ENCODE results near the gene SGIP1.

SGIP1 gene

GRCh38 chr1:66521721-66522365 is 12.1 kb upstream of the SGIP1 start:
- no peak for DNase-seq (ENCODE audit: low read depth, low spot score)

- DNase-seq (ENCODE audit: low read depth, low spot score): no peak
These were observed 10.4 kb upstream of the SGIP1 start for GRCh38 chr1:66523562-66523961.

- no peak for DNase-seq (ENCODE audit: low read depth, low spot score)
These were observed 8.9 kb upstream of the SGIP1 start for GRCh38 chr1:66525086-66525485.

DNA sequence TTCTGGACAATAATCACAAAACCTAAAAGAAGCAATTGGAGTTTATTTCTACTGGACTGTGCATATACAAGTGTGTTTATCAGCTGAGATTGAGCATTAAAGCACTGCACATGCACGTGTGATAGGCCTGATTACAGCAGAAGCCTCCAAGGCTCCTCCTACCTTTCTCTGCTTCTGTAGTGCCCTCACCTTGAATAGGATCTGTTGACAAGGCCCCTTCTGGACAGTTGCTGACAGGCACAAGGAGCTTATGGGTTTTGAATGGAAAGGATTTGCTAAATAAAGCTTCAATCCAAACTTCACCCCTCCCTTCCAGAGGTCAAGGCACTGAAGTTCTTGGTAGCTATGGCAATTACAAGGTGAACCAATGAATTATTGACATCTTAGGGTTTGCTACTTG is 7.9 kb upstream of the SGIP1 start:
- DNase-seq (ENCODE audit: low read depth, low spot score): no peak

- DNase-seq (ENCODE audit: low read depth, low spot score): no peak
These were observed 7.0 kb upstream of the SGIP1 start for GRCh38 chr1:66526991-66527390.

DNA sequence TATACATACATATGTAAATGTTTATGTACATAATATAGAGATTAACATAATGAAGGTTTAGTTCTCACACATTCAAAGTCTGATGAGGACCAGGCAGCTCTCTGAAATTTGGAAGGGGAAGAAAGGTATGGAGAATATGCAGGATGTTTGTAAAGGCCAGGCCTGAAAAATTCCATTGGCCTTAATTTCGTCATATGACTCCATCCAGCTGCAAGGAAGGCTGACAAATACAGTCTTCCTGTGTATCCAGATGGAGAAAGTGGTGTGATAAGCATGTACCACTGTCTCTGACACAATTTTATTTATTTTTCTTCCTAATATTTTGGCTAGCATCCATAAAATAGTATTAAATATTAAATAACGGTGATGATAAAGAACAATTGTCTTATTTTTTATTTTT is 6.3 kb upstream of the SGIP1 start:
- no peak for DNase-seq (ENCODE audit: low read depth, low spot score)

- DNase-seq (ENCODE audit: low read depth, low spot score): no peak
These were observed 5.4 kb upstream of the SGIP1 start for GRCh38 chr1:66528580-66528979.

DNA sequence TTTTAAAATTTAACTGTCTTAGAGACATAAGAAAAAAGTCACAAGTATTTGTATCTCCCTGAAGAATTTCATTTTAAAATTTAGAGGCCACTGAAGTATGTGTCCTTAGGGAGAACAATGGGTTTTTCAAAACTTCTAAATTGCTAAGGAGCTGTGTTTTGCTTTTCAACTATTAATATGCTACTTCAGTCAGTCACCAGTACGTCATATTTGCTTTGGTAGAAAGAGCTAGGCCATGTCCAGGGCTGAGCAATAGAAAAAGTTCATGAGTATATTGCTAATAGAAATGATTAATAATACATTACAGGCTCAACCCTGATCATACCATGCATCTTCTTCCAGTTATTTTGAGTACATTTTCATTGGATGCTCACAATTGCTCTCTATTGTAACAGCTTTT is 1.7 kb upstream of the SGIP1 start:
- DNase-seq (ENCODE audit: low read depth, low spot score): no peak

GRCh38 chr1:66532798-66533783 is 862 bp upstream of the SGIP1 start:
- DNase-seq (ENCODE audit: low read depth, low spot score): peak; percentile 75

- DNase-seq (ENCODE audit: low read depth, low spot score): no peak
These were observed 1.1 kb downstream of the SGIP1 start for GRCh38 chr1:66535061-66535460.

DNA sequence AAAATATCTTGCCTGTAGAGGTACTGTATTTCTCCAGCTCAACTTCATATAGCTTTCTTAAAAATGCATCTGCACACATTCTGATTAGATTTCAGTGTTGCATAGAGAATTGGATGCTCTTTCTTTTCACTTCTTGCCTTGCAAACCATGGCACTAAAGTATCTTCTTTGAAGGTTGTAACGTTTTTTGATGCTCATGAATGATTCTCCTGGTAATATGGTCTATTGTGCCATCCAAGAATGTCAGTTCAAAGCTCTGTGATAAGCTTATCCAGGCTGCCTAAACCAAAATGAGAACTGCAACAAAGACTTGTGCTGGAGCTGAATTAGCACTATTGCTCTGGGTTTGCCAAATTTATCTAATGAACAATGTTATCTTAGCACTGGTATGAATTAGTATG is 1.9 kb downstream of the SGIP1 start:
- no peak for DNase-seq (ENCODE audit: low read depth, low spot score)

- no peak for DNase-seq (ENCODE audit: low read depth, low spot score)
These were observed 3.8 kb downstream of the SGIP1 start for GRCh38 chr1:66537718-66538117.

DNA sequence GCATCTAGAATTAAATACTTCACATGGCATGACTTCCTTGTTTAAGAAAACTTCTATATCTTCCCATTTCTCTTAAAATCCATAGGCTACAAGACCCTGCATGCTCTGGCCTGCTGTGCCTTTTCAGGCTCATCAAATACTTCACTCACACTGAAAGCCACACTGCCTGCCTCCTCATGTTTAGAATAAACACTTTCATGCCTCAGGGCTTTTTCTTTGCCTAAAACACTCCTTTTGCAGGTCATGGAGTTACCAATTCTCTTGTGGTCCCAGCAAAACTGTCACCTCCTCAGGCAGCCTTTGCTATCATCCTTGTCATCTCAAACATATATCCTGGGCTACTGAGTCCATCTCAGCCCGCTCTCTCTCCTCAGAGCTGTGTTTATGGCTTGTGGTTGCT is 5.5 kb downstream of the SGIP1 start:
- no peak for DNase-seq (ENCODE audit: low read depth, low spot score)

DNA sequence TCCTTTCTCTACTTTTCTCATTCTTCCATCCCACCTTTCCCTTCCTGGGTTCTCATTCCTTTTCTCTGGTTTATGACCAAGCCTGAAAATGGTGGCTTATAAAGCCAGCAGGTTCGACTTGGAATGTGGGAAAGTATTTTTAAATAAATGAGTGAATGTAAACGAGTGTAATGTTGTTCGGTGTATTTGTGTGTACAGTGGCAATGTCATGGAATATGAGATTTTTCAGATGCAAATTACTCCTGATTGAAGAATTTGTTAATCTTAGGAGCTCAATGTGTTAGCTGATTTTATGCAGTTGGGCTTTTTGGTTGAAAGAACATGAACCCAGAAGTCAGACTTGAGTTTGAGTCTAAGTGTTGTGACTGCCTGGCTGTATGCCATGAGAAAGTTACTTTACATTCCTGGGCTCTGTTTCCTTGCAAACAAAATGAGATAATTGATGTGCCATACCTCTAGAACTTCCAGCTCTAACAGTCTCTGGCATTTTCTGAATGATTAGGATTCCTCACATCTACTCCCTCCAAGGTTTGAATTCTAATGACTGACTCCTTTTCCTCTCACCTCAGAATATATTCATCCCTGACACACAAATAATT is 6.6 kb downstream of the SGIP1 start:
- no peak for DNase-seq (ENCODE audit: low read depth, low spot score)

DNA sequence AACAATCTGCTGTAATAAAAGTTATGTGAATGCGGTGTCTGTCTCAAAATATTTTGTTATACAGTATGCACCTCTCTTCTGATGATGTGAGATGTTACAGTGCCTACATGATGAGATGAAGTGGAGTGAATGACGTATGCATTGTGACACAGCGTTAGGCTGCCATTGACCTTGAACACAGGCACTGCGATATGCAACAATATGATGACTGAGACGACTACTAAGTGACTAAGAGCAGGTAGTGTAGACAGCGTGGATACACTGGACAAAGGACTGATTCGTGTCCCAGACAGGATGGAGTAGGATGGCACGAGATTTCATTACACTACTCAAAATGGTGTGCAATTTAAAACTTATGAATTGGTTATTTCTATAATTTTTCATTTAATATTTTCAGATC is 8.4 kb downstream of the SGIP1 start:
- no peak for DNase-seq (ENCODE audit: low read depth, low spot score)

DNA sequence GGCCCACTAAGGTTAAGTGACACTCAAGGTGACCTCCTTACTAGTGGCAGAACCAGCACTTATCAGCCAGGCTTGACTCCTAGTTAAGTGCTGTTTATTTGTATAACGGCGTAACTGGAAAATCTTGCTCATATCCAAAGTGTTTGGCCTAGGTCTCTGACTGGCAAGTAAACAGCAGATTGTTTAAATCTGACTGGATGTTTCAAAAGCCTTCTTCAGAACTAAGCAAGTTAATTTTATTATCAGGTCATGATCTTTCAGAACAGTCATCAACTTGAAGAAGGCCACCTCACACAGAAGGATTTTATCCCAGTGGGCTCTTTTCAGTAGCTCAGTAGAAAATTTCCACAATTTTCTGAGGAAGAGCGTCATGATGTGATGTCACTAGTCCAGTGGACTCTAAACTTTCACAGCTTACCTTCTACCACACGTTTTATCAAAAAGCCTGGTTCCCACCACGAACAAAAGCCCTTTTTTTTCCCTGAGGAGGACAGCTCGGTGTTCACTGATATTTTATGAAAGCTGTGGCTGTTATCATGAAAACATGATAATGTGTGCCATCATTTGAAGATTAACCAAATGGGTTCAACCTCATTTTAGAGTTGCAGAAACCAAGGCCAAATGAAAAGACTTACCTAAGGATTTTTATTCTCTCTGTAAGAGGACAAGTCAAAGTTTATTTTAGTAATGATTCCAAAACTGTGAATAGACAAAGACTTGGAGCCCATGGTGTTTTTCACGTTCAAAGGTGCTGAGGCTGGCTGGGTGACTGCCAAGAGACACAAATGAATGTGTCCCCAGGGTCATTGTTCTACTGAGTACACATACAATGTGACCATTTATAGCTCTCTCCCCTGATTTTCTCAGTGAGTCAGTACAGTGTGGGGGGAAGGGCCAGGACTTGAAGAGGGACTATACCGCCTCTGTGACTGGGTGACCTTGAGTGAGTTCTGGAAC is 9.1 kb downstream of the SGIP1 start:
- no peak for DNase-seq (ENCODE audit: low read depth, low spot score)

- DNase-seq (ENCODE audit: low read depth, low spot score): no peak
These were observed 12.3 kb downstream of the SGIP1 start for GRCh38 chr1:66546047-66546810.

DNA sequence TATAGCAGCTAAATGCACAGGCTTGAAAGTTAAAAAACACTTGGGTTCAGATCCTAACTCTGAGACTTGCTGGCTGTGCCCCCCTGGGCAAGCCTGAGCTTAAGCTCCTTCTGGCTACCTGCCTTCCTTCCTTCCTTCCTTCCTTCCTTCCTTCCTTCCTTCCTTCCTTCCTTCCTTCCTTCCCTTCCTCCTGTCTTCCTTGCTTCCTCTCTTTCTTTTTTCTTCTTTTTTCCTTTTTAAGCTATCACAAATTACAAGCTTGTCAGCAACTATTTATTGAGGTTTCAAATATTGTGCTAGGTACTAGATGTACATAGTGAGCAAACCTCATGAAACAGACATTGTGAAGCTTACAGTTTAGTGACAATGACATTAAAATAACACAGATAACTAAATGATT is 15.1 kb downstream of the SGIP1 start:
- no peak for DNase-seq (ENCODE audit: low read depth, low spot score)

- DNase-seq (ENCODE audit: low read depth, low spot score): no peak
These were observed 16.3 kb downstream of the SGIP1 start for GRCh38 chr1:66550243-66550642.

GRCh38 chr1:66552287-66552686 is 18.3 kb downstream of the SGIP1 start:
- DNase-seq (ENCODE audit: low read depth, low spot score): no peak

GRCh38 chr1:66552829-66553228 is 18.9 kb downstream of the SGIP1 start:
- DNase-seq (ENCODE audit: low read depth, low spot score): no peak

Data from brain pericyte (primary cell).